BJ (cell line): Measurements from ENCODE around the gene KIAA0513. TPM values are rescaled to one million over a fixed set of nuclear protein-coding genes. Genes with fewer than 3 reads are reported as not detected.

Source experiments
- CTCF ChIA-PET: fragments of 350-600 bp; formaldehyde crosslinking; extraction: SDS; loops from one replicate; lab custom pipeline; 2021; ENCODE audit warnings: antibody characterized with exemption, inconsistent platforms; lab: Yijun Ruan, JAX
- POLR2A ChIA-PET: fragments of 300-600 bp; sonication (Branson Sonifier 250); formaldehyde crosslinking; extraction: SDS; loops from one replicate; lab custom pipeline; 2021; ENCODE audit warnings: antibody characterized with exemption; lab: Charles Lee
- DNase-seq: peaks from one replicate; pipeline ENCODE4 v3.0.0-alpha.2; 2011; ENCODE audit warnings: low read depth
- H3K27me3 ChIP-seq: 2 replicates; pipeline ENCODE4 v1.6.0; 2011; ENCODE audit warnings: low read length; ENCODE audit not compliant: control insufficient read depth, insufficient read depth
- H3K36me3 ChIP-seq: 2 replicates; pipeline ENCODE4 v1.5.1; 2011; ENCODE audit warnings: low read length; ENCODE audit not compliant: control insufficient read depth, insufficient read depth
- H3K4me3 ChIP-seq: 2 replicates; pipeline ENCODE4 v1.5.1; 2011; ENCODE audit warnings: low read depth, mild to moderate bottlenecking, control low read depth, low read length
- CTCF ChIP-seq: IDR thresholded peaks from 2 replicates; pipeline ENCODE4 v1.5.1; 2011; ENCODE audit warnings: low read depth, mild to moderate bottlenecking, control low read depth, inconsistent platforms, low read length, moderate library complexity; ENCODE audit not compliant: insufficient read depth
- polyA plus RNA-seq: library from polyadenylated mRNA; depleted of rRNA; stranded (reverse); fragments of >200 nt; gene quantifications from 2 replicates; pipeline ENCODE4 v1.2.3, GENCODE V29; 2011

Gene KIAA0513
- polyA plus RNA-seq, 1 experiment = 6.6 TPM

GRCh38 chr16:85075236-85075924 is 47.8 kb downstream of the KIAA0513 start:
- POLR2A ChIA-PET = no interaction called here
- CTCF ChIA-PET = no interaction called here
- peaks cover 3% of the 10 kb centered on the region; the same call in 1 of the 2 replicates for H3K36me3 ChIP-seq
- no peak for TF ChIP-seq CTCF
- H3K4me3 ChIP-seq = no peak overlapping the region
- no peak for DNase-seq
- no peaks in the 10 kb centered on the region for H3K27me3 ChIP-seq

- no peak for TF ChIP-seq CTCF
- DNase-seq = no peak
- ChIA-PET CTCF (interaction anchor here (1.8 kb wide), 1 partner anchor 10 kb away, joined by 8 read pairs; no protein-coding TSS in a partner anchor), POLR2A (no interaction called here)
- Histone ChIP-seq H3K36me3 (peaks cover 3% of the 10 kb centered on the region; the same call in 1 of the 2 replicates), H3K27me3 (no peaks in the 10 kb centered on the region), H3K4me3 (no peak overlapping the region)
Observed at GRCh38 chr16:85077039-85077438, 49.4 kb downstream of the KIAA0513 start.

- Histone ChIP-seq H3K27me3 (no peaks in the 10 kb centered on the region), H3K4me3 (no peak overlapping the region), H3K36me3 (peaks cover 3% of the 10 kb centered on the region; the same call in 1 of the 2 replicates)
- POLR2A ChIA-PET = no interaction called here
- CTCF ChIA-PET = interaction anchor here (1.8 kb wide), 1 partner anchor 9 kb away, joined by 8 read pairs; no protein-coding TSS in a partner anchor
- no peak for DNase-seq
- no peak for TF ChIP-seq CTCF
Observed at GRCh38 chr16:85077576-85078125, 50.1 kb downstream of the KIAA0513 start.

GRCh38 chr16:85078226-85078625 is 50.6 kb downstream of the KIAA0513 start:
- no peak for TF ChIP-seq CTCF

GRCh38 chr16:85078952-85079351 is 51.4 kb downstream of the KIAA0513 start:
- no peaks in the 10 kb centered on the region for H3K27me3 ChIP-seq
- no peak for DNase-seq
- H3K4me3 ChIP-seq = no peak overlapping the region
- ChIA-PET CTCF (no interaction called here), POLR2A (interaction anchor here (0.7 kb wide), 1 partner anchor 260 kb away, joined by 4 read pairs; no protein-coding TSS in a partner anchor)
- TF ChIP-seq CTCF = no peak
- H3K36me3 ChIP-seq = peaks cover 3% of the 10 kb centered on the region; the same call in 1 of the 2 replicates

More at GRCh38 chr16:85078226-85078625, 50.6 kb downstream of the KIAA0513 start:
- DNase-seq = no peak
- H3K4me3 ChIP-seq = no peak overlapping the region
- POLR2A ChIA-PET = no interaction called here
- H3K27me3 ChIP-seq = no peaks in the 10 kb centered on the region
- peaks cover 3% of the 10 kb centered on the region; the same call in 1 of the 2 replicates for H3K36me3 ChIP-seq
- CTCF ChIA-PET = no interaction called here
